Liver (tissue), 9 donors: ENCODE measurements around the gene OR1F1. TPM values are rescaled to one million over a fixed set of nuclear protein-coding genes. Genes with fewer than 3 reads are reported as not detected.
"Not testable (repeated sequence)": the region's sequence is repeated elsewhere in the genome, so short reads cannot be mapped to it uniquely, and the experiment has no call there.

Experiments
- DNase-seq: peaks from one replicate; pipeline ENCODE4 v3.0.0-alpha.2; 2017; ENCODE audit warnings: low spot score
- H3K27ac ChIP-seq, 2 donors: one replicate each; pipeline ENCODE4 v1.7.0; 2013; ENCODE audit warnings: inconsistent platforms in 2 of 2, low read length in 2 of 2, control low read depth in 1 of 2, low read depth in 1 of 2, mild to moderate bottlenecking in 1 of 2
- H3K27me3 ChIP-seq, 4 donors: one replicate each; pipeline versions ENCODE4 v1.6.1 to v1.7.0; 2013; ENCODE audit warnings: low read length in 3 of 4, inconsistent platforms in 1 of 4, mild to moderate bottlenecking in 1 of 4, moderate library complexity in 1 of 4; ENCODE audit not compliant: control insufficient read depth in 4 of 4, insufficient read depth in 4 of 4
- H3K36me3 ChIP-seq, 4 donors: one replicate each; pipeline versions ENCODE4 v1.6.1 to v1.7.0; 2013; ENCODE audit warnings: low read length in 3 of 4, mild to moderate bottlenecking in 3 of 4, low read depth in 1 of 4, moderate library complexity in 1 of 4; ENCODE audit not compliant: control insufficient read depth in 4 of 4, insufficient read depth in 3 of 4
- H3K4me1 ChIP-seq, 4 donors: one replicate each; pipeline versions ENCODE4 v1.6.1 to v1.7.0; 2013; ENCODE audit warnings: low read length in 3 of 4, mild to moderate bottlenecking in 3 of 4, moderate library complexity in 1 of 4; ENCODE audit not compliant: control insufficient read depth in 4 of 4, insufficient read depth in 4 of 4
- H3K4me3 ChIP-seq, 3 donors: one replicate each; pipeline versions ENCODE4 v1.6.1 to v1.7.0; 2013; ENCODE audit warnings: low read length in 3 of 3, control low read depth in 1 of 3, low read depth in 1 of 3, mild to moderate bottlenecking in 1 of 3
- H3K9ac ChIP-seq, 2 donors: one replicate each; pipeline ENCODE4 v1.7.0; 2013; ENCODE audit warnings: low read length in 2 of 2, mild to moderate bottlenecking in 2 of 2, moderate library complexity in 2 of 2, control low read depth in 1 of 2, low read depth in 1 of 2
- H3K9me3 ChIP-seq, 4 donors: one replicate each; pipeline versions ENCODE4 v1.6.1 to v1.7.0; 2013; ENCODE audit warnings: low read length in 3 of 4; ENCODE audit not compliant: control insufficient read depth in 4 of 4
- ATF3 ChIP-seq: IDR thresholded peaks from 2 replicates; pipeline ENCODE4 v1.6.1; 2016; ENCODE audit warnings: antibody characterized with exemption
- CTCF ChIP-seq: fragments of 150-350 bp; IDR thresholded peaks from 2 replicates; pipeline ENCODE4 v1.5.1; 2017; ENCODE audit warnings: improper control_type of control experiment, low read depth, low read length; ENCODE audit not compliant: missing input control
- EGR1 ChIP-seq, 2 donors: IDR thresholded peaks; 2 replicates each; pipeline ENCODE4 v1.6.1; 2016 to 2018; ENCODE audit warnings: antibody characterized with exemption in 2 of 2, low read depth in 2 of 2
- FOXA1 ChIP-seq: IDR thresholded peaks from 2 replicates; pipeline ENCODE4 v1.6.1; 2016; ENCODE audit warnings: antibody characterized with exemption
- GABPA ChIP-seq, 2 donors: IDR thresholded peaks in 1 of 2; conservative IDR thresholded peaks in 1 of 2; 2 replicates each; pipeline ENCODE4 v1.6.1; 2016; ENCODE audit warnings: antibody characterized with exemption in 2 of 2, mild to moderate bottlenecking in 1 of 2, moderate library complexity in 1 of 2
- HNF4G ChIP-seq: IDR thresholded peaks from 2 replicates; pipeline ENCODE4 v1.6.1; 2016; ENCODE audit warnings: antibody characterized with exemption
- JUND ChIP-seq, 2 donors: IDR thresholded peaks; 2 replicates each; pipeline ENCODE4 v1.6.1; 2016; ENCODE audit warnings: antibody characterized with exemption in 2 of 2
- MAX ChIP-seq: IDR thresholded peaks from 2 replicates; pipeline ENCODE4 v1.6.1; 2016; ENCODE audit warnings: antibody characterized with exemption
- NR2F2 ChIP-seq: IDR thresholded peaks from 2 replicates; pipeline ENCODE4 v1.6.1; 2016; ENCODE audit warnings: antibody characterized with exemption
- RAD21 ChIP-seq, 2 donors: IDR thresholded peaks; 2 replicates each; pipeline ENCODE4 v1.6.1; 2016; ENCODE audit warnings: antibody characterized with exemption in 2 of 2, mild to moderate bottlenecking in 2 of 2
- REST ChIP-seq: IDR thresholded peaks from 2 replicates; pipeline ENCODE4 v1.6.1; 2016; ENCODE audit warnings: antibody characterized with exemption, mild to moderate bottlenecking
- RXRA ChIP-seq, 2 donors: IDR thresholded peaks; 2 replicates each; pipeline ENCODE4 v1.6.1; 2017 to 2018; ENCODE audit warnings: antibody characterized with exemption in 2 of 2, mild to moderate bottlenecking in 1 of 2
- SP1 ChIP-seq: IDR thresholded peaks from 2 replicates; pipeline ENCODE4 v1.6.1; 2018; ENCODE audit warnings: antibody characterized with exemption, mild to moderate bottlenecking
- TAF1 ChIP-seq: conservative IDR thresholded peaks from 2 replicates; pipeline ENCODE4 v1.6.1; 2016; ENCODE audit warnings: antibody characterized with exemption, mild to moderate bottlenecking
- YY1 ChIP-seq: IDR thresholded peaks from 2 replicates; pipeline ENCODE4 v1.6.1; 2016; ENCODE audit warnings: antibody characterized with exemption, mild to moderate bottlenecking
- ZBTB33 ChIP-seq: IDR thresholded peaks from 2 replicates; pipeline ENCODE4 v1.6.1; 2016; ENCODE audit warnings: antibody characterized with exemption
- WGBS: extraction: QIAGEN DNeasy Blood & Tissue Kit; methylation state at CpG from one replicate; pipeline ENCODE4 v1.1.7; 2013; 5-methylcytosine and 5-hydroxymethylcytosine counted together
- polyA plus RNA-seq, 2 donors: library from polyadenylated mRNA; stranded (reverse) in 1 of 2; unstranded in 1 of 2; fragments of 200-250 nt in 1 of 2; fragments of >200 nt in 1 of 2; fragmentation: Nextera tagmentation in 1 of 2; extraction: Ambion mirVana in 1 of 2; gene quantifications; one replicate each; pipeline versions ENCODE4 v1.2.1 to v1.2.3, GENCODE V29; 2013 to 2015
- total RNA-seq, 2 donors: library from RNA; depleted of rRNA; stranded (reverse); fragments of >200 nt; gene quantifications; one replicate each; pipeline ENCODE4 v1.2.3, GENCODE V29; 2014
- donor health status: healthy.
- donor health status: healthy.
- donor health status: healthy.
- donor health status: healthy.
- donor health status: healthy.

OR1F1 gene
- total and polyA plus RNA-seq, 4 donors, result not detected

DNA sequence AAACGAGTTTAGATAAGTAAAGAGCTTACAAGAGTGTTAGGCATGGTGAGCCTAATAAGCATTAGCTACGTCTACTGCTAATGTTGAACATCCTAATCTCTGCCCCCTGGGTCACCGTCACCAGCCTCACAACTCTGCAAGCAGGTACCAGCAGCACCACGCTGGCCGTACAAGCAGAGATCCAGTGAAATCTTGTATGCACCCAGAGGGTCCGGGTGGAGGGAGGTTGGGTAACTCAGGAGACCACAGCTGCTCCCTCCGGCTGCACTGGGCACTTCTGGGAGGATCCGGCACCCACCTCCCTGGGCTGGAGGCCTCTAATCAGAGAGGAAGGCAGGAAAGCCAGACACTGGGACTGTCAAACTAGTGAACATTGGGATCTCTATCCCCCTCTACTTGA is 8.4 kb upstream of the OR1F1 start:
- Histone ChIP-seq H3K27me3 (peaks cover 4 to 30% (median 9%) of the 10 kb centered on the region in 4 donors), H3K4me3 (no peak overlapping the region), H3K27ac (no peak overlapping the region), H3K36me3 (no peaks in the 10 kb centered on the region), H3K9me3 (peaks cover 0 to 6% (median 2%) of the 10 kb centered on the region in 4 donors), H3K9ac (no peak overlapping the region), H3K4me1 (peaks cover 4 to 8% (median 6%) of the 10 kb centered on the region in 4 donors)
- no peak for TF ChIP-seq NR2F2
- TF ChIP-seq GABPA (IDR thresholded peaks at IDR 0.05 in 1 of 2, conservative IDR thresholded peaks at IDR 0.05 in 1 of 2), result no peak
- TF ChIP-seq JUND (IDR thresholded peaks at IDR 0.05), result no peak
- TF ChIP-seq REST, result no peak
- TF ChIP-seq ZBTB33, result no peak
- TF ChIP-seq RAD21 (IDR thresholded peaks at IDR 0.05), result no peak
- WGBS, result 71% methylated on average over 8 of the region's 8 CpGs
- DNase-seq, result no peak

- peaks cover 4 to 8% (median 6%) of the 10 kb centered on the region in 4 donors for H3K4me1 ChIP-seq
- peaks cover 0 to 6% (median 2%) of the 10 kb centered on the region in 4 donors for H3K9me3 ChIP-seq
- H3K9ac ChIP-seq, result no peak overlapping the region
- DNase-seq, result no peak
- H3K36me3 ChIP-seq, result no peaks in the 10 kb centered on the region
- TF ChIP-seq RXRA (IDR thresholded peaks at IDR 0.05) (no peak), SP1 (no peak), JUND (IDR thresholded peaks at IDR 0.05) (no peak), ZBTB33 (no peak), MAX (no peak), GABPA (IDR thresholded peaks at IDR 0.05 in 1 of 2, conservative IDR thresholded peaks at IDR 0.05 in 1 of 2) (no peak), CTCF (no peak), RAD21 (IDR thresholded peaks at IDR 0.05) (no peak), TAF1 (no peak), FOXA1 (no peak), YY1 (no peak), HNF4G (no peak), ATF3 (no peak), EGR1 (IDR thresholded peaks at IDR 0.05; ENCODE audit: low read depth in 2 of 2) (no peak)
- no peak overlapping the region for H3K4me3 ChIP-seq
- H3K27me3 ChIP-seq, result peaks cover 2 to 24% (median 8%) of the 10 kb centered on the region in 4 donors
- no peak overlapping the region for H3K27ac ChIP-seq
- 29% methylated on average over 21 of the region's 21 CpGs for WGBS
These were observed 7.5 kb upstream of the OR1F1 start for GRCh38 chr16:3180445-3180878.

DNA sequence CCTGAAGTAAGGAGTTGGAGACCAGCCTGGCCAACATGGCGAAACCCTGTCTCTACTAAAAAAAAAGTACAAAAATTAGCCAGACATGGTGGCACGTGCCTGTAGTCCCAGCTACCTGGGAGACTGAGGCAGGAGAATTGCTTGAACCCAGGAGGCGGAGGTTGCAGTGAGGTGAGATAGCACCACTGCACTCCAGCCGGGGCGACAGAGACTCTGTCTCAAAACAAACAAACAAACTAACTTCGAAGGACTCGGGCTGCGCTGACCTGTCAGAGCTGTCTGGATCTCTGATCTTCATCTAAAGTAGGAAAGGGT is 5.8 kb upstream of the OR1F1 start:
- not testable (repeated sequence) for H3K4me1 ChIP-seq, H3K27ac ChIP-seq, H3K9ac ChIP-seq, H3K9me3 ChIP-seq, DNase-seq, H3K4me3 ChIP-seq, H3K36me3 ChIP-seq
- 31% methylated on average over 8 of the region's 8 CpGs for WGBS
- H3K27me3 ChIP-seq, result peaks cover 2 to 18% (median 12%) of the 10 kb centered on the region in 4 donors
